ENCODE results near the gene NSFL1C.
"Not testable (repeated sequence)": the region's sequence is repeated elsewhere in the genome, so short reads cannot be mapped to it uniquely, and the experiment has no call there.

Gene NSFL1C

GRCh38 chr20:1466211-1467081, at the start of gene NSFL1C:
TSS of gene NSFL1C (minus strand) at chr20:1466849. CDS start at chr20:1466824, 25 bp downstream.
- no peak for FAIRE-seq

GRCh38 chr20:1513801-1514200, 47.2 kb upstream of the NSFL1C start:
- no peak for FAIRE-seq

- no peak for FAIRE-seq
Measured at GRCh38 chr20:1509237-1509636, 42.6 kb upstream of the NSFL1C start.

- FAIRE-seq = no peak
Measured at GRCh38 chr20:1508574-1508973, 41.9 kb upstream of the NSFL1C start.

- no peak for FAIRE-seq
Measured at GRCh38 chr20:1507276-1507675, 40.6 kb upstream of the NSFL1C start.

DNA sequence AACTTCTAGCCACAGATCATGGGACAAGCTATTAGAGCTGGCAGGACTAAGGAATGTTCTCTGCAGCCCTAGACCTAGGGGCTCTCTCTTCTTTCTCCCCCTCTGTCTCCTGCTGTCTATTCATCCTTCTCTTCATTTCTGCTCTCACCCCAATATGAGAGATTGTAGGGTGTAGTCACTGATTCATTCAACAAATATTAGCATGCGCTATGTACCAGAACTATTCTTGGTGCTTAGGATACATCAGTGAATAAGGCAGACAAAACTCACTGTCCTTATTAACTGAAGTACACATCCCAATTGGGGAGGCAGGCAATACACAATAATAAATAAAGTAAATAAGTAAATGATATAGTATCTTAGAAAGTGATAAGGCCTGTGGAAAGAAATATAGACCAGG, 39.2 kb upstream of the NSFL1C start:
- FAIRE-seq = no peak

GRCh38 chr20:1505361-1505760, 38.7 kb upstream of the NSFL1C start:
- FAIRE-seq = no peak

DNA sequence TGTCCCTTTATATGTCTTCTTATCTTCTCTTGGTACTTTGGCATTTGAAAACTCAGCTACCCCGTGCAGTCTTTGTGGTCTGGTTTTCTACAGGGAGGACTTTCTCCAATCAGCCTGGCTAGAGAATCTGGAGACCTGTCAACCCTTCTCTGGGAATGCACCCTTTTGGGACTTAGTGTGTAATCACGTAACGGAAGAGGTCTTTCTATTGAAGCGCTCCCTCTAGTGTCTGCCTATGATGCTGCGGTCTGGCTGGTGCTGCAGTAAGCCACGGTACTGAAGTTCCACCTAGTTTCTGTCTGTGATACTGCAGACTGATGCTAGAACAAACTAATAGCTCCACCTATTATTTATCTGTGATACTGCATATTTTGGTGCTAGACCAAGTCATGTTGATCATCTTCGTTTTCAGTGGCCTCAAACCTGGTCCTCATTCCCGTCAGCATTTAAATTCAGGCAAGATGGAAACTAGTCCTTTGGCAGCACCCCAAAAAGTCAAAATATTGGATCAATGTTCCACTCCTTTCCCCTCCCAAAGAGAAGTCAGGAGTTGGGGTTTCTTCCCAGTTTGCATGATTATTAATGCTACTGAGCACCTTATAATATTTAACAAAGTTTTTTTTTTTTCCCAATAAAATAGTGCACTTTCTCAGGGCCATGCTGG, 37.0 kb upstream of the NSFL1C start:
- FAIRE-seq = peak; percentile 88

GRCh38 chr20:1500496-1500895, 33.8 kb upstream of the NSFL1C start:
- FAIRE-seq = no peak

DNA sequence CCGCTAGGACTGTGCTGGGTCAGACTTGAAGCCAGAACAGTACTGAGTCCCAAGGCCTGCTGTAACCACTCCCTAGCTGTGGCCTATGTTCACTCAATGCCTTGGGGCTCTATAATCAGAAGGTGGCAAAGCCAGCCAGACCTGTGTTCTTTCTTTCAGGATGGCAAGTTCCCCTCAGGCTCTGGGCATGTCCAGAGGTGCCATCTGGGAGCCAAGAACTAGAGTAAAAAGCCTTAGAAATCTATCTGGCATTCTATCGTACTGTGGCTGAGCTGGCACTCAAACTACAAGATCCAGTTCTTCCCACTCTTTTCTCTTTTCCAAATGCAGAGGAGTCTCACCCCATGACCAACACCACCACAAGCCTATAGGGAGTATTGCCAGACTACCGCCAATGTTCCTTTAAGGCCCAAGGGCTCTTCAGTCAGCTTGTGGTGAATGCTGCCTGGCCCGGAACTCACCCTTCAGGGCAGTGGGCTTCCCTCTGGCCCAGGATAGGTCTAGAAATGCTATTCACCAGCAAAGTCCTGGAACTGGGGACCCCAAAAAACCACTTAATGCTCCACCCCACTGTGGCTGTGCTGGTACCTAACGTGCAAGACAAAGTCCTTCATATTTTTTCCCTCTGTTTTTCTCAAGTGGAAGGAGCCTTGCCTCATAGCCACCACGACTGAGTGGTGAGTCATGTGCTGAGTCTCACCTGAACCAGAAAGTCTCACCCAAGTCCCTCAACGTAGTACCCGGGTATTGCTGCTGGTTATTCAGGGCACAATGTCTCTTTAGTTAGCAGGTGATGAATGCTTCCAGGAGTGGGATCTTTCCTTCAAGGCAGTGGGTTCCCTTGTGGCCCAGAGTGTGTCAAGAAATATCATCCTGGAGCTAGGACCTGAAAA, 33.1 kb upstream of the NSFL1C start:
- FAIRE-seq = no peak

DNA sequence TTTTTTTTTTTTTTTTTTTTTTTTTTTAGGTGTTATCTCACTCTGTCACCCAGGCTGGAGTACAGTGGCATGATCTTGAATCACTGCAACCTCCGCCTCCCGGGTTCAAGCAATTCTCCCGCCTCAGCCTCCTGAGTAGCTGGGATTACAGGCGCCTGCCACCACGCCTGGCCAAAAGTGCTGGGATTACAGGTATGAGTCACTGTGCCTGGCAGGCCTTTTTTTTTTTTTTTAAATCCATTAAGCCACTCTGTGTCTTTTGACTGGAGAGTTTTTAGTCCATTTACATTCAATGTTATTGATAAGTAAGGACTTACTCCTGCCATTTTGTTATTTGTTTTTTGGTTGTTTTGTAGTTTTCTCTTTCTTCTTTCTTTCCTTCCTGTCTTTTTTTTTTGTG, 30.7 kb upstream of the NSFL1C start:
- FAIRE-seq = not testable (repeated sequence)

- FAIRE-seq = no peak
Measured at GRCh38 chr20:1496930-1497329, 30.3 kb upstream of the NSFL1C start.

- FAIRE-seq = no peak
Measured at GRCh38 chr20:1494436-1494835, 27.8 kb upstream of the NSFL1C start.

DNA sequence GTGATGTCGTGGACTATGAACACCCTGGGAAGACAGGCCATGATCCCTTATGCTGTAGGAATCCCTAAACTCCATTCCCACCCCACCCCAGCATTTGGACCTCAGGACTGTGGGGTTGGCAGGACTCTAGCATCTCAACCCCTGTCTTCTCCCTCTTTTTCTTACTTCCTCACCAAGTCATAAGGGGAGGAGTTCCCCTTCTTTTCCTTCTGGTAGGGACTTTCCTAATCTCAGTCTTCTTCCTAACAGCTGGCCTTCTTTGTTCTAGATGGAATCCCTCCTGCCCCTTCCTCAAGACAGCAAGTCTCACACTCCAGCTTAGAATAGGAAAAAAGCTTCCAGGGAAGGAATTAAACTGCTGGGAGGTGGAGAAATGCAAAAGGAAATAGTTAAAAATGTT, 26.9 kb upstream of the NSFL1C start:
- FAIRE-seq = no peak

DNA sequence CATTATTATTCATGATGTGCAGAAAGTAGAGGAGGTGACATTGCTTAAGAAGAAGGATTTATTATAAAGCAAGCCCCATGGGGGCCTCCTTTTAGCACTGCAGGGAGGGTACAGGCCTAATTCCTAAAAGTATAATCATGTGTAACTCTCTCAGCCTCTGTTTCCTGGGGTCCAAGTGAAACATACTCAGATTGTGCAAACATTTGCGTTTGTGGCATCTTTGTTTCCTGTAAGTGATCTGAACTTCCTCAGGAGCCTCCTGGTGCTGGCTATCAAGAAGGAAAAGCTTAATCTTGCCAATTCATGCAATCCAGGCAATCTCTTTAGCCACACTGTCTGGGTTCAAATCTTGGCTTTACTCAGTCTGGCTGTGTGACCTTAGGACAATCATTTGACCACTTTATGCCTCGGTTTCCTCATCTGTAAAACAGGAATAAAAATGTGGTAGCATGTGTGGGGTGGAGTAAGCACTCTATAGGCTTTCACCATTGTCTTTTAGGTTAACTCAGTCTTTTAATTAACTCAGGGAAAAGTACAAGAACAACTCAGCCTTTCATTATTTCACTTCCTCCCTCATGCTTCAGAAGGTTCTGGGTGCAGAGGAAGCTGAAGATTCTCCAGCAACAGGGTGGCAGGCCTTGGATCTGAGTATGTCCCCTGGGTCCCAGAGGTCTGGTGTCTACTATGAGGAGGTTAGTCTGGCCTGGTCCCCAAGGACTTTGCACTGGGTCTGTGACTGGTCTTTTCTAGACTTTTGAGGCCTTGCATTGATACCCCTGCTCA, 25.4 kb upstream of the NSFL1C start:
- no peak for FAIRE-seq

DNA sequence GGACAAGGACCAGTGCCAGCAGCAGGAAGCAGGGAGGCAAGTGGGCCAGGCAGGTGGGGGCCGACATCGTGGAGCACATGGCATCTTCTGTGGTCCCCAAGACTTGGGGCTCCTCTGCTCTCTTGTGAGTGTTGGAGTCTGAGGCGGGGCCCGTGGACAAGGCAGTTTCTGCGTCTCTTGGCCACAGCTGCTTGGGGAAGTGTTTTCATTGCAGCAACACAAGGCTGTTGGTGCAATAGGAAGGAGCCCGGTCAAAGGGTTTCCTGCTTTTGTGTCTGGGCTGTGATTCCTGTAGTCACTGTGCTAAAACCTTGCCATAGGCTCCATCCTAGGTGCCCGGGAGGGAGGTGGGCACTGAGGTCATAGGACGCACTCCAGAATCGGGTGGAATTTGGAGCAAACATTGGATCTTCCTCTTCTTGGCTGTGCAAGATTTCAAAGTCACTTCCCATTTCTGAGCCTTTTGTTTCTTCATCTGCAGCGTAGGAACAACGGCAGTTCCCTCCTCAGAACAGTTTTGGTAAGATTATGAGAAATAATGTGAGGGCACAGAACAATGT, 24.7 kb upstream of the NSFL1C start, which contains the start of gene SIRPB2:
Gene SIRPB2 (minus strand): TSS at position 140 of the 560 bp plus-strand sequence. CDS start 61 bp downstream, at position 79.
- FAIRE-seq = no peak

DNA sequence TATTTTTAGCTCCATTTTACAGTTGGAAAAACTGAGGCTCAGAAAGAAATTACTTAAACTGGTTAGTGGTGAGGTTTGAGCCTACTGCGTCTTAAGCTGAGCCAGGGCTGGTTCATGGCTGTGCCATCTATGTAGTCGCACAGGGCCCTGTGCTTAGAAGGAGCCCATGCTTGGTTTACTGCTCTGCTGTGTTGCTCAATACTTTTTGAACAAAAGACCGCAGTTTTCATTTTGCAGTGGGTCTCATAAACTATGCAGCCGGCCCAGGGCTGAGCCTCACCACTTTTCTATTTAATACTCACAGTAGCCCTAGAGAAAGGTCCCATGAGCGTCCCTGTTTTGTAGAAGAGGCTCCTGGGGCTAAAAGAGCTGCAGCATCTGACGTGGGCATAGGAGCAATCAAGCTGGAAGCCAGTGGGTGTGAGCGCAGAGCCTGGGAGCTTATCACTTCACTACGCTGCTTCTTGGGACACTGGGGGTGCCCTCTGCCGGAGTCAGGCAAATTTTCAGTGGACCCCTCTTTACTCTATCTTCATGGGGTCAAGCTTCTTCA, 24.1 kb upstream of the NSFL1C start:
- no peak for FAIRE-seq

GRCh38 chr20:1489764-1490436, 23.3 kb upstream of the NSFL1C start:
- FAIRE-seq = no peak

DNA sequence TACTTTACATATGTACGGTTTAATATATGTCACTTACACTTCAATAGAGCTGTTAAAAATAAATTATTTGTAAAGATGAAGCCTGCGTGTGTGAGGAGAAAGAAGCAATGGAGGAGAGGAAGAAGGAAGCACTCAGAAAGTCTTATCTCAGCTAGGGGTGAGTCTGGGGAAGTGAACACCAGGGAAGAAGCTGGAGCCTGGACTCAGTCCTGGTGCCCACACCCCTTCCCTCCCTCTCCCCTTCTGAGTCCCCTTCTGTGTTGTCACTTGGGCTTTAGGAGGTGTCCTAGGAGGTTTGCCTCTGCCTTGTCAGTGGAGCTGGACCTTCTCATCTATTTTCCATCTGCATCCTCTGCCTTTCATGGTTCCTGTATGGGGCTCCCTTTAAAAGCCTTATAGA, 22.7 kb upstream of the NSFL1C start:
- FAIRE-seq = no peak

DNA sequence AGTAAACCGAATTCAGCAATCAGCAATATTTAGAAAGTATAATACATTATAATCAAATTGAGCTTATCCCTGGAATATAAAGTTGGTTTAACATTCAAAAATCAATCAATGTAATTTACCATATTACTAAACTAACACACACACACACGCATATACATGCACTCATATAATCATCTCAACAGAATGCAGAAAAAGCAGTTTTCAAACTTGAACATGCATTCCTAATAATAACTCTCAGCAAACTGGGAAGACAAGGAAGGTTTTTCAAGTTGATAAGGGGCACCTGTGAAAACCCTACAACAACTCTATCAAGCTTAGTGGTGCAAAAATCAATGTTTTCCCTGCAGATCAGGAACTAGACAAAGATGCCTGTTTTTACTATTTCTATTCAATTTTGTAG, 19.9 kb upstream of the NSFL1C start:
- no peak for FAIRE-seq

Data from TTC549 (cell line).